ENCODE results near the gene SCRT2. TPM values are rescaled to one million over a fixed set of nuclear protein-coding genes. Genes with fewer than 3 reads are reported as not detected.

Gene SCRT2
- total RNA-seq, 1 experiment from 2014 or later = not detected

- Mint-ChIP-seq H3K36me3 (ENCODE audit: insufficient read depth in 1 of 3, low read depth in 3 of 3) (peaks cover 11 to 20% (median 20%) of the 10 kb centered on the region in 3 experiments; a peak in 6 of 7 replicates), H3K27me3 (ENCODE audit: low read depth) (peaks cover 9% of the 10 kb centered on the region; the same call in 1 of the 2 replicates), H3K4me3 (peak overlapping the region; percentile 73 to 83), H3K27ac (peak overlapping the region in 2 of 3 experiments; percentile 17 to 47; a peak in 3 of 7 replicates), H3K9me3 (no peaks in the 10 kb centered on the region), H3K4me1 (peaks cover 54 to 55% of the 10 kb centered on the region in 2 experiments)
- Histone ChIP-seq H4K5ac (ENCODE audit: insufficient read length, low read depth, low read length) (no peak overlapping the region), H3K79me1 (ENCODE audit: insufficient read depth, low read depth, low read length, poor library complexity, severe bottlenecking) (no peaks in the 10 kb centered on the region), H4K8ac (replicated peaks; ENCODE audit: insufficient read length, low read depth, low read length) (no peak overlapping the region), H3K27me3 (ENCODE audit: insufficient read depth, low read length) (no peaks in the 10 kb centered on the region), H3K4me2 (ENCODE audit: insufficient read depth, insufficient read length, low read length) (peak overlapping the region; percentile 50), H3K23me2 (ENCODE audit: insufficient read length, low read depth, low read length, poor library complexity, severe bottlenecking) (peaks cover 4% of the 10 kb centered on the region), H2BK20ac (ENCODE audit: low read depth, low read length, poor library complexity, severe bottlenecking) (no peak overlapping the region), H3T11ph (ENCODE audit: low read length) (no peak overlapping the region), H2BK15ac (ENCODE audit: low read depth, low read length) (no peak overlapping the region), H2BK5ac (ENCODE audit: insufficient read length, low read length) (no peak overlapping the region), H3K79me2 (ENCODE audit: insufficient read depth, low read length) (no peaks in the 10 kb centered on the region; the same call in 1 of the 2 replicates), H3K9ac (ENCODE audit: extremely low read depth, insufficient read length, low read length) (peak overlapping the region; percentile 28), H4K91ac (ENCODE audit: insufficient read length, low read depth, low read length) (no peak overlapping the region), H2BK120ac (ENCODE audit: low read depth, low read length, poor library complexity, severe bottlenecking) (no peak overlapping the region), H3K14ac (ENCODE audit: insufficient read depth, low read length) (peak overlapping the region; percentile 5), H3K4me1 (ENCODE audit: insufficient read depth, low read length) (peaks cover 17% of the 10 kb centered on the region; the same call in 1 of the 2 replicates), H2BK12ac (ENCODE audit: insufficient read length, low read depth, low read length) (no peak overlapping the region), H2AK5ac (ENCODE audit: insufficient read length, low read length) (no peak overlapping the region), H3K4ac (ENCODE audit: low read depth, low read length) (no peak overlapping the region), H3K27ac (ENCODE audit: insufficient read length, low read depth, low read length) (no peak overlapping the region), H4K20me1 (ENCODE audit: control insufficient read depth, insufficient read depth, insufficient read length) (no peaks in the 10 kb centered on the region), H3K18ac (ENCODE audit: insufficient read length, low read depth, low read length) (peak overlapping the region; percentile 3), H3K56ac (ENCODE audit: insufficient read length, low read depth, low read length) (no peak overlapping the region), H2AFZ (ENCODE audit: low read length) (no peak overlapping the region), H3K9me3 (ENCODE audit: control insufficient read depth, low read depth, low read length) (no peaks in the 10 kb centered on the region), H3K23ac (ENCODE audit: insufficient read length, low read depth, low read length) (no peak overlapping the region)
- no CpG with 5 or more reads among the region's 31 CpGs for WGBS (ENCODE audit: extremely low coverage, insufficient read length, low lambda C conversion rate)
- TF ChIP-seq CTCF (conservative IDR thresholded peaks at IDR 0.05) = no peak
- DNase-seq = no peak
These were observed 21.8 kb downstream of the SCRT2 start for GRCh38 chr20:653590-654416.

All from H9 (cell line).